GM23248 (cell line): ENCODE measurements around the gene TBX6.

Experiments used
- EZH2 ChIP-seq: fragments of 200-600 bp; sonication (generic); IDR thresholded peaks from 2 replicates; pipeline ENCODE4 v1.6.1; 2018; ENCODE audit warnings: antibody characterized with exemption, mild to moderate bottlenecking; ENCODE audit not compliant: insufficient read depth, poor library complexity, severe bottlenecking
- EZH2phosphoT487 ChIP-seq: fragments of 200-600 bp; sonication (generic); IDR thresholded peaks from 2 replicates; pipeline ENCODE4 v1.6.1; 2018; ENCODE audit warnings: antibody characterized with exemption, moderate library complexity, mild to moderate bottlenecking, low read depth; ENCODE audit not compliant: insufficient read depth

- TF ChIP-seq EZH2 (no peak), EZH2phosphoT487 (no peak)
Observed at GRCh38 chr16:30120340-30121105, 28.8 kb upstream of the TBX6 start.
